ENCODE results near the gene SEL1L2. TPM values are rescaled to one million over a fixed set of nuclear protein-coding genes. Genes with fewer than 3 reads are reported as not detected.

The SEL1L2 gene
- total and polyA plus RNA-seq, 9 of the 15 experiments (the other 6 are each of a cell fraction or from before 2014, with no cell fraction given) = not detected

DNA sequence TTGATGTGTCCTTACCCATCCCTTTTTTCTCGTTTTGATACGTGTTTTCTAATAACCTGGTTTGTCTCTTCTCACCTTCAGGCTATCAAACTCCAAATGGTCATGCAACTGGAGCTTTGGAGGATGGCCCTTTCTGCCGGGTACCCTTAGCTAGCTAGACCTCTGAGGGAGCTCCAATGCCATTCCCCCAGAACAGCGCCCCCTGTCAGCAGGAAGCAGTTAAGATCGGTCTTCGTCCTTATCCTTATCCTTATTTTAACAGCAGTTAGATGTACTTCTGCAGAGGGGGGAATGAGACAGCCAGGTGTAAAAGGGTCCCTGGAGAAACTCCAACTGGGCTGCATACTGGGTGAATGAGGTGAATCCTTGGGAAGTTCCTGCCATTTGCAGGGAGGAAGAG, 37.2 kb downstream of the SEL1L2 start:
- TF ChIP-seq TSHZ1 (CRISPR knock-in tag; IDR thresholded peaks at IDR 0.05) = no peak
- TF ChIP-seq, protein P1, sequence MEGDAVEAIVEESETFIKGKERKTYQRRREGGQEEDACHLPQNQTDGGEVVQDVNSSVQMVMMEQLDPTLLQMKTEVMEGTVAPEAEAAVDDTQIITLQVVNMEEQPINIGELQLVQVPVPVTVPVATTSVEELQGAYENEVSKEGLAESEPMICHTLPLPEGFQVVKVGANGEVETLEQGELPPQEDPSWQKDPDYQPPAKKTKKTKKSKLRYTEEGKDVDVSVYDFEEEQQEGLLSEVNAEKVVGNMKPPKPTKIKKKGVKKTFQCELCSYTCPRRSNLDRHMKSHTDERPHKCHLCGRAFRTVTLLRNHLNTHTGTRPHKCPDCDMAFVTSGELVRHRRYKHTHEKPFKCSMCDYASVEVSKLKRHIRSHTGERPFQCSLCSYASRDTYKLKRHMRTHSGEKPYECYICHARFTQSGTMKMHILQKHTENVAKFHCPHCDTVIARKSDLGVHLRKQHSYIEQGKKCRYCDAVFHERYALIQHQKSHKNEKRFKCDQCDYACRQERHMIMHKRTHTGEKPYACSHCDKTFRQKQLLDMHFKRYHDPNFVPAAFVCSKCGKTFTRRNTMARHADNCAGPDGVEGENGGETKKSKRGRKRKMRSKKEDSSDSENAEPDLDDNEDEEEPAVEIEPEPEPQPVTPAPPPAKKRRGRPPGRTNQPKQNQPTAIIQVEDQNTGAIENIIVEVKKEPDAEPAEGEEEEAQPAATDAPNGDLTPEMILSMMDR (IDR thresholded peaks at IDR 0.05 in 2 of 3, conservative IDR thresholded peaks at IDR 0.05 in 1 of 3; ENCODE audit: insufficient read depth in 2 of 3, low read depth in 1 of 3, low read length in 3 of 3) = peak in 2 of 3 experiments; percentile 6 to 28; a peak in 1 of 6 replicates
- no peak overlapping the region for H2AFZ ChIP-seq (ENCODE audit: low read depth, low read length)
- 3% methylated on average over 6 of the region's 6 CpGs for WGBS (ENCODE audit: insufficient coverage, low coverage, missing lambda C conversion rate)
- H3K4me2 ChIP-seq (ENCODE audit: insufficient read depth, low read length) = no peak overlapping the region
- no TSS peak for BruUV-seq (replicated peaks)
- no peaks in the 10 kb centered on the region for H3K79me2 ChIP-seq (ENCODE audit: control insufficient read depth, insufficient read depth, low read length)
- ChIA-PET POLR2A (no interaction called here), CTCF (ENCODE audit: low intra/inter-chr PET ratio) (no interaction called here)
- no peaks in the 10 kb centered on the region for H3K4me1 ChIP-seq (replicated peaks in 1 of 2; ENCODE audit: control insufficient read depth in 2 of 2, insufficient read depth in 2 of 2, low read length in 2 of 2)
- no peaks in the 10 kb centered on the region for H4K20me1 ChIP-seq (replicated peaks; ENCODE audit: control insufficient read depth, insufficient read depth, low read length)
- intact Hi-C loops (cut with micrococcal nuclease) (no loop called here), in situ Hi-C loops (cut with MboI) (no loop called here)
- peak; percentile 59; the same call in 2 of the 3 replicates for ATAC-seq
- peak in 1 of 4 experiments; percentile 10 for DNase-seq (ENCODE audit: extremely low read depth in 1 of 4, low spot score in 3 of 4)
- no peak overlapping the region for H3K9ac ChIP-seq (ENCODE audit: insufficient read depth in 1 of 2, low read depth in 2 of 2, low read length in 2 of 2)
- H3K36me3 ChIP-seq (ENCODE audit: control insufficient read depth, insufficient read depth, low read length) = no peaks in the 10 kb centered on the region
- FAIRE-seq = no peak
- no peak overlapping the region for H3K4me3 ChIP-seq
- no peak overlapping the region for H3K27ac ChIP-seq (ENCODE audit: extremely low read depth, low read depth, low read length)
- no peaks in the 10 kb centered on the region for H3K9me3 ChIP-seq (replicated peaks; ENCODE audit: control insufficient read depth, insufficient read depth, low read depth, low read length)
- no peaks in the 10 kb centered on the region for H3K27me3 ChIP-seq (ENCODE audit: control insufficient read depth in 2 of 2, insufficient read depth in 2 of 2, low read length in 2 of 2)
- no peaks in the 10 kb centered on the region for H3K9me1 ChIP-seq (ENCODE audit: control insufficient read depth, insufficient read depth, low read length)

Measured in K562 (cell line).